DOHH2 (cell line): Measurements from ENCODE around the gene SH3GL1.

Experiments
- H3F3A ChIP-seq: fragments of 200-600 bp; sonication (generic), shearing (Covaris generic); 2 replicates; pipeline ENCODE4 v1.6.0; 2016; ENCODE audit warnings: antibody characterized with exemption, mild to moderate bottlenecking; ENCODE audit not compliant: control insufficient read depth, insufficient read depth
- H3K27ac ChIP-seq: fragments of 200-600 bp; sonication (generic); 2 replicates; pipeline ENCODE4 v1.5.1; 2014; ENCODE audit warnings: low read depth, mild to moderate bottlenecking, low read length, moderate library complexity
- H3K27me3 ChIP-seq: fragments of 200-600 bp; sonication (generic); 2 replicates; pipeline ENCODE4 v1.6.1; 2014; ENCODE audit warnings: mild to moderate bottlenecking, low read length, mixed read lengths; ENCODE audit not compliant: control insufficient read depth
- H3K36me3 ChIP-seq: fragments of 200-600 bp; sonication (generic); 2 replicates; pipeline ENCODE4 v1.6.1; 2014; ENCODE audit warnings: mild to moderate bottlenecking, low read length, moderate library complexity, mixed read lengths; ENCODE audit not compliant: control insufficient read depth
- H3K4me1 ChIP-seq: fragments of 200-600 bp; sonication (generic); 2 replicates; pipeline ENCODE4 v1.6.1; 2014; ENCODE audit warnings: mild to moderate bottlenecking, low read length, mixed read lengths; ENCODE audit not compliant: control insufficient read depth
- H3K4me2 ChIP-seq: fragments of 200-600 bp; sonication (generic); 2 replicates; pipeline ENCODE4 v1.6.0; 2014; ENCODE audit warnings: mild to moderate bottlenecking, low read length, moderate library complexity
- H3K4me3 ChIP-seq: fragments of 200-600 bp; sonication (generic); 2 replicates; pipeline ENCODE4 v1.5.1; 2014; ENCODE audit warnings: mild to moderate bottlenecking, low read length, mixed read lengths
- H3K79me2 ChIP-seq: fragments of 200-600 bp; sonication (generic); 2 replicates; pipeline ENCODE4 v1.6.1; 2014; ENCODE audit warnings: mild to moderate bottlenecking, low read length, mixed read lengths; ENCODE audit not compliant: control insufficient read depth
- H3K9me2 ChIP-seq: fragments of 200-600 bp; sonication (generic); replicated peaks from 2 replicates; pipeline ENCODE4 v1.6.1; 2014; ENCODE audit warnings: mild to moderate bottlenecking, low read length, mixed read lengths; ENCODE audit not compliant: control insufficient read depth
- H3K9me3 ChIP-seq: fragments of 200-600 bp; sonication (generic); 2 replicates; pipeline ENCODE4 v1.6.1; 2014; ENCODE audit warnings: antibody characterized with exemption, low read length, mixed read lengths; ENCODE audit not compliant: control insufficient read depth, insufficient read depth
- H4K20me1 ChIP-seq: fragments of 200-600 bp; sonication (generic); 2 replicates; pipeline ENCODE4 v1.6.0; 2014; ENCODE audit warnings: low read depth, mild to moderate bottlenecking, antibody characterized with exemption, low read length, moderate library complexity; ENCODE audit not compliant: control insufficient read depth, insufficient read depth
- CTCF ChIP-seq: fragments of 200-600 bp; sonication (generic); IDR thresholded peaks from one replicate; pipeline ENCODE4 v1.5.1; 2014; ENCODE audit warnings: antibody characterized with exemption, mild to moderate bottlenecking, low read depth, low read length; ENCODE audit not compliant: poor library complexity, severe bottlenecking
- EZH2phosphoT487 ChIP-seq: fragments of 200-600 bp; sonication (generic); IDR thresholded peaks from 2 replicates; pipeline ENCODE4 v1.6.1; 2017; ENCODE audit warnings: borderline replicate concordance, mild to moderate bottlenecking, antibody characterized with exemption, low read length, moderate library complexity, mixed read lengths

SH3GL1 gene

GRCh38 chr19:4372165-4373012, 28.0 kb downstream of the SH3GL1 start:
- no peak overlapping the region for H3K27ac ChIP-seq
- no peaks in the 10 kb centered on the region for H3K9me2 ChIP-seq
- H3K27me3 ChIP-seq: no peaks in the 10 kb centered on the region
- H3K4me1 ChIP-seq: peaks cover 76% of the 10 kb centered on the region
- no peak overlapping the region for H3K4me2 ChIP-seq
- no peak overlapping the region for H3K4me3 ChIP-seq
- peaks cover 13% of the 10 kb centered on the region for H3K36me3 ChIP-seq
- H4K20me1 ChIP-seq: peaks cover 37% of the 10 kb centered on the region
- 0 out of 2 replicates have a peak, but pooled peaks cover 3% of the 10 kb centered on the region for H3F3A ChIP-seq
- no peaks in the 10 kb centered on the region for H3K9me3 ChIP-seq
- peaks cover 87% of the 10 kb centered on the region for H3K79me2 ChIP-seq
- no peak for TF ChIP-seq CTCF

DNA sequence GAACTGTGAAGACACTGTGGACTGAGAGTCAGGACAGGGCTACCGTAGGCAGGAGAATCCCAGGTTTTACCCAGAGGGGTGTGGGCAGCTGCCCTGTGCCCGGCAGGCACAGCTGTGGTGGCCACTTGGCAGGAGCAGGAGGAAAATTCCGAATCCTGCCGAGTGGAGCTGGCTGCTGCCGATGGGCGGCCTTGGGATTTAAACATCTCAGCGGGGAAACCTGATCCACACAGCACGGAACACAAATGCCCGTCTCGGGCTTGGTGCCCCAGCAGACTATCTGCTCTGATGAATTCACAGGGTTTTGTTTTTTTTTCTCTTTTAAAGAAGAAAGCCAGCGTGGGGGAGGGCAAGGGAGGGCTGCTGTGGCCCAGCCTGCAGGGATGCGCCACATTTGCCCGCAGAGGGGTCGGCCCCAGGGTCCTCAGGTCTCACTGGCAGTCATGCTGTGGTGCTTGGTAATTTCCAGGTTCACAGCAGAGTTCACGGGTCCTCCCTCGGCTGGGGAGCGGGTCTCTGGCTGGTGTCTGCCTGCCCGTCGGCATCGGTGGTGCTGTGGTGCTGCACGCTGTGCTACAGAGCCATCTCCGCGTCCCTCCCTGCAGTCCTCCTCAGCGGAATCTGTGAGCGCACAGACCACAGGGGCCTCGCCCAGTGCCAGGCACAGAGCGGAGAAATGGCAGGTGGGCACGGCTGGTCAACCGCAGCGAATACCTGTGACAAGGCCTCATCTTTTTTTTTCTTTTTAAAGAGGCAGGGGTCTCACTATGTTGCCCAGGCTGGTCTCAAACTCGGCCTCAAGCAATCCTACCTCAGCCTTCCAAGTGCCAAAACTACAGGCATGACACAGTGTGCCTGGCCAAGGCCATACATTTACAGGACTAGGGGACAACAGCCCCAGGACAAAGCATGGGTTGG, 28.8 kb downstream of the SH3GL1 start:
- H4K20me1 ChIP-seq: peaks cover 30% of the 10 kb centered on the region
- no peak overlapping the region for H3K27ac ChIP-seq

DNA sequence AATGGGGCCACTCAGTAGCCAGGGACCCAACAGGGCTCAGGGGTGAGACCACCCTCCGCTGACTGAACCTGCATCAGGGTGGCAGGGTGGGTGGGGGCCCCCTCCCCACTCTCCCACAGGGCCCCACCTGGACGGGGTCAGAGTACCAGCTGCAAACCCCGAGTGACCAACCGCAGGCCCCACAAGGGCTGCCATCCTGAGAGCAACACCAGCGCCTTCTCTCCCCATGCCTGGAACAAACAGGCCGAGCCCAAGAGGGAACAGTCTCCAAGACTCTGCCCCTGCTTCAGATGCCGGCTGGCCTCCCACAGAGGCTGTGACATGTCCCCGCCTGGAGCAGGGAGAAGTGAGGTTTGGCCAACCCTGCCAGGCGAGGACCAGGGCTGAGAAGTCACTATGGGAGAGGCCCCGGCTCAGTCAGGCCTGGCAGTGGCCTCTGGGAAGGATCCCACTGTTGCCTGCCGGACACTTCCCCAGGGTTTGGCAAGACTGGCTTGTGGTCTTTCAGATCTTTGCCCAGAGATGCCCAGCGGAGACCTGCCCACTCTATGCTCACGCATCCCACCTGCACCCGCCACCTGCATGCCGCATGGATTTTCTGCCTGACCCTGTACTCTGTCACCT, 29.8 kb downstream of the SH3GL1 start:
- peaks cover 25% of the 10 kb centered on the region for H3K36me3 ChIP-seq
- peak overlapping the region; percentile 82 for H3K27ac ChIP-seq
- no peak for TF ChIP-seq EZH2phosphoT487
- H3K9me3 ChIP-seq: no peaks in the 10 kb centered on the region
- H4K20me1 ChIP-seq: peaks cover 28% of the 10 kb centered on the region
- peaks cover 69% of the 10 kb centered on the region for H3K79me2 ChIP-seq
- no peaks in the 10 kb centered on the region for H3K9me2 ChIP-seq
- H3K4me3 ChIP-seq: peak overlapping the region; percentile 68
- peaks cover 58% of the 10 kb centered on the region for H3K4me1 ChIP-seq
- peak overlapping the region; percentile 70 for H3K4me2 ChIP-seq
- no peaks in the 10 kb centered on the region for H3K27me3 ChIP-seq
- 0 out of 2 replicates have a peak, but pooled peaks cover 3% of the 10 kb centered on the region for H3F3A ChIP-seq

More for the DNA sequence above, 28.8 kb downstream of the SH3GL1 start:
- Histone ChIP-seq H3K9me2 (no peaks in the 10 kb centered on the region), H3K4me3 (peak overlapping the region; percentile 68; the same call in 1 of the 2 replicates), H3K36me3 (peaks cover 16% of the 10 kb centered on the region), H3K79me2 (peaks cover 78% of the 10 kb centered on the region), H3K9me3 (no peaks in the 10 kb centered on the region), H3K27me3 (no peaks in the 10 kb centered on the region), H3F3A (0 out of 2 replicates have a peak, but pooled peaks cover 3% of the 10 kb centered on the region), H3K4me1 (peaks cover 67% of the 10 kb centered on the region), H3K4me2 (peak overlapping the region; percentile 70)
- TF ChIP-seq EZH2phosphoT487 (no peak), CTCF (no peak)
